HepG2 (cell line): ENCODE measurements around the gene SLC16A4.

ENCODE experiments used
- CHD4 ChIP-seq: fragments of 200-600 bp; sonication (generic); IDR thresholded peaks from 2 replicates; pipeline ENCODE4 v1.7.0; 2017; ENCODE audit warnings: mild to moderate bottlenecking, low read length, borderline replicate concordance
- EP300 ChIP-seq, 3 experiments: sonication (generic) in 1 of 3; formaldehyde crosslinking in 1 of 3; IDR thresholded peaks; 2 replicates each; pipeline versions ENCODE4 v1.5.1 to v1.6.1; 2011 to 2020; ENCODE audit warnings: low read depth in 2 of 3, low read length in 2 of 3, borderline replicate concordance in 1 of 3, improper control_type of control experiment in 1 of 3, mild to moderate bottlenecking in 1 of 3, missing genetic modification reagents in 1 of 3, moderate library complexity in 1 of 3
- NFIB ChIP-seq: sonication (generic); formaldehyde crosslinking; IDR thresholded peaks from 2 replicates; pipeline ENCODE4 v1.9.0; 2021; ENCODE audit warnings: missing genetic modification reagents, mild to moderate bottlenecking, borderline replicate concordance
- ZNF816 ChIP-seq: sonication (generic); formaldehyde crosslinking; IDR thresholded peaks from 2 replicates; pipeline ENCODE4 v1.8.0; 2022; ENCODE audit warnings: missing genetic modification reagents, mild to moderate bottlenecking, borderline replicate concordance

DNA sequence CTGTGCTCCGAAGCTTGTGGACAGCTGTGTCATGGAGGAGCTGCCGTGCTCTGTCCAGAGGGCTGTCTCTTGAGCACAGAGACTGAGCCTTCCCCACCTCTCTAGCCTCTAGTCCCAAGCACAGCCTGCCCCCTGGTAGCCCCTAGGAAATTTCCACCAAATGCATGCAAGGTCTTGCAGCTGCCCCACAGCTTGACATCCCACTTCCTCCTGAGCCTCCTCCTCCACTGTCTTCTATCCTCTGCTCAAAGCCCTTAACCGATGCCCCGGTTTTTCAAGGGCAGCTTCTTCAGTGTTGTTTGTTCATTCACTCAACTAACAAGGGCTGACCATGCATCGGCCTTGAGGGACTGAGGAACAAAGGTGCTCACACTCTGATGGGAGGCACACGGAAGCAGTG, 39.5 kb upstream of the SLC16A4 start:
- TF ChIP-seq CHD4 (no peak), ZNF816 (CRISPR knock-in tag) (no peak), EP300 (IDR thresholded peaks at IDR 0.05; ENCODE audit: low read depth in 2 of 2, low read length in 2 of 2) (no peak), EP300 (CRISPR knock-in tag; IDR thresholded peaks at IDR 0.05; ENCODE audit: borderline replicate concordance) (no peak), NFIB (CRISPR knock-in tag) (no peak)
